ENCODE measurements around the gene NME1.
"Not testable (repeated sequence)": the region's sequence is repeated elsewhere in the genome, so short reads cannot be mapped to it uniquely, and the experiment has no call there.

NME1 gene

GRCh38 chr17:51144266-51145022 is 8.9 kb upstream of the NME1 start:
- DNase-seq (ENCODE audit: low read depth in 1 of 2, low spot score in 1 of 2) = no peak

- DNase-seq (ENCODE audit: low read depth in 1 of 2, low spot score in 1 of 2) = no peak
These were observed 5.7 kb upstream of the NME1 start for GRCh38 chr17:51147650-51148049.

GRCh38 chr17:51149163-51149562 is 4.2 kb upstream of the NME1 start:
- DNase-seq (ENCODE audit: low read depth in 1 of 2, low spot score in 1 of 2) = no peak

GRCh38 chr17:51150932-51151331 is 2.4 kb upstream of the NME1 start:
- DNase-seq (ENCODE audit: low read depth in 1 of 2, low spot score in 1 of 2) = no peak

GRCh38 chr17:51152766-51153209 is 571 bp upstream of the NME1 start:
- no peak for DNase-seq (ENCODE audit: low read depth in 1 of 2, low spot score in 1 of 2)

- DNase-seq (ENCODE audit: low read depth in 1 of 2, low spot score in 1 of 2) = no peak
These were observed 817 bp downstream of the NME1 start for GRCh38 chr17:51154176-51154575.

- DNase-seq (ENCODE audit: low read depth in 1 of 2, low spot score in 1 of 2) = no peak
These were observed 2.1 kb downstream of the NME1 start for GRCh38 chr17:51155416-51155815.

- no peak for DNase-seq (ENCODE audit: low read depth in 1 of 2, low spot score in 1 of 2)
These were observed 6.2 kb downstream of the NME1 start for GRCh38 chr17:51159604-51160003.

GRCh38 chr17:51161541-51161940 is 8.2 kb downstream of the NME1 start:
- no peak for DNase-seq (ENCODE audit: low read depth in 1 of 2, low spot score in 1 of 2)

GRCh38 chr17:51164911-51165679 is 11.7 kb downstream of the NME1 start:
- DNase-seq (ENCODE audit: low read depth in 1 of 2, low spot score in 1 of 2) = no peak

GRCh38 chr17:51165680-51166197 is 12.4 kb downstream of the NME1 start:
- peak in 1 of 2 donors; percentile 2 for DNase-seq (ENCODE audit: low read depth in 1 of 2, low spot score in 1 of 2)

- DNase-seq (ENCODE audit: low read depth in 1 of 2, low spot score in 1 of 2) = peak; percentile 26 to 60
These were observed 13.0 kb downstream of the NME1 start, which contains the start of gene NME2 for GRCh38 chr17:51166198-51166986. TSS of gene NME2 (plus strand) at chr17:51166411. CDS start at chr17:51166831, 420 bp downstream.

GRCh38 chr17:51166987-51167931 is 13.9 kb downstream of the NME1 start:
- DNase-seq (ENCODE audit: low read depth in 1 of 2, low spot score in 1 of 2) = peak; percentile 17 to 50

GRCh38 chr17:51169340-51169739 is 16.0 kb downstream of the NME1 start:
- no peak for DNase-seq (ENCODE audit: low read depth in 1 of 2, low spot score in 1 of 2)

GRCh38 chr17:51170736-51171135 is 17.4 kb downstream of the NME1 start:
- no peak for DNase-seq (ENCODE audit: low read depth in 1 of 2, low spot score in 1 of 2)

- not testable (repeated sequence) for DNase-seq (ENCODE audit: low read depth in 1 of 2, low spot score in 1 of 2)
These were observed 18.7 kb downstream of the NME1 start for GRCh38 chr17:51172030-51172429.

GRCh38 chr17:51180486-51180885 is 27.1 kb downstream of the NME1 start:
- DNase-seq (ENCODE audit: low read depth in 1 of 2, low spot score in 1 of 2) = no peak

GRCh38 chr17:51184124-51184523 is 30.8 kb downstream of the NME1 start:
- no peak for DNase-seq (ENCODE audit: low read depth in 1 of 2, low spot score in 1 of 2)

GRCh38 chr17:51185763-51186332 is 32.5 kb downstream of the NME1 start:
- DNase-seq (ENCODE audit: low read depth in 1 of 2, low spot score in 1 of 2) = no peak

All from activated T-helper 1 cell treated with anti-CD3 and anti-CD28 coated beads, Interleukin-2, amount 50 U/mL, for 16 hours (primary cell).